ENCODE measurements around the gene BCKDK.

The BCKDK gene

GRCh38 chr16:31105677-31106213, 2.4 kb upstream of the BCKDK start:
- Histone ChIP-seq H3K4me3 (replicated peaks; ENCODE audit: insufficient read depth, low read length) (no peak overlapping the region), H3K27ac (replicated peaks) (peak overlapping the region; percentile 74), H3K27me3 (ENCODE audit: insufficient read depth, poor library complexity, severe bottlenecking) (no peaks in the 10 kb centered on the region)
- DNase-seq (ENCODE audit: low read depth in 1 of 2, low spot score in 1 of 2) = peak; percentile 83 to 84
- TF ChIP-seq CTCF (IDR thresholded peaks at IDR 0.05; ENCODE audit: insufficient read depth, low read length) = peak; percentile 65
- TF ChIP-seq REST (IDR thresholded peaks at IDR 0.05; ENCODE audit: insufficient replicate concordance, low read depth) = no peak
- TF ChIP-seq SPI1 (IDR thresholded peaks at IDR 0.05; ENCODE audit: borderline replicate concordance, low read depth) = no peak
- TF ChIP-seq GABPA (IDR thresholded peaks at IDR 0.05; ENCODE audit: low read depth) = no peak
- peak; percentile 46; the same call in 1 of the 2 replicates for TF ChIP-seq POLR2AphosphoS5 (IDR thresholded peaks at IDR 0.05; ENCODE audit: low read depth)

GRCh38 chr16:31106509-31107464, 1.4 kb upstream of the BCKDK start:
- Histone ChIP-seq H3K4me3 (replicated peaks; ENCODE audit: insufficient read depth, low read length) (no peak overlapping the region), H3K27me3 (ENCODE audit: insufficient read depth, poor library complexity, severe bottlenecking) (no peaks in the 10 kb centered on the region), H3K27ac (replicated peaks) (no peak overlapping the region)
- no peak for TF ChIP-seq POLR2AphosphoS5 (IDR thresholded peaks at IDR 0.05; ENCODE audit: low read depth)
- no peak for TF ChIP-seq CTCF (IDR thresholded peaks at IDR 0.05; ENCODE audit: insufficient read depth, low read length)
- no peak for TF ChIP-seq REST (IDR thresholded peaks at IDR 0.05; ENCODE audit: insufficient replicate concordance, low read depth)
- TF ChIP-seq GABPA (IDR thresholded peaks at IDR 0.05; ENCODE audit: low read depth) = no peak
- TF ChIP-seq SPI1 (IDR thresholded peaks at IDR 0.05; ENCODE audit: borderline replicate concordance, low read depth) = no peak
- no peak for DNase-seq (ENCODE audit: low read depth in 1 of 2, low spot score in 1 of 2)

GRCh38 chr16:31107465-31107867, 720 bp upstream of the BCKDK start:
- Histone ChIP-seq H3K27me3 (ENCODE audit: insufficient read depth, poor library complexity, severe bottlenecking) (no peaks in the 10 kb centered on the region), H3K27ac (replicated peaks) (peak overlapping the region; percentile 20; the same call in 1 of the 2 replicates), H3K4me3 (replicated peaks; ENCODE audit: insufficient read depth, low read length) (no peak overlapping the region)
- DNase-seq (ENCODE audit: low read depth in 1 of 2, low spot score in 1 of 2) = no peak
- TF ChIP-seq SPI1 (IDR thresholded peaks at IDR 0.05; ENCODE audit: borderline replicate concordance, low read depth) (no peak), GABPA (IDR thresholded peaks at IDR 0.05; ENCODE audit: low read depth) (no peak), REST (IDR thresholded peaks at IDR 0.05; ENCODE audit: insufficient replicate concordance, low read depth) (no peak)

Measured in HL-60 (cell line).